GM12878 (cell line): ENCODE data around the gene TSEN34. TPM values are rescaled to one million over a fixed set of nuclear protein-coding genes. Genes with fewer than 3 reads are reported as not detected.

Experiments used
- CBFB ChIP-seq: IDR thresholded peaks from 2 replicates; pipeline ENCODE4 v1.6.1; 2016; ENCODE audit warnings: antibody characterized with exemption, low read depth
- ETV6 ChIP-seq, 2 experiments: fragments of 450-650 bp in 1 of 2; IDR thresholded peaks in 1 of 2; conservative IDR thresholded peaks in 1 of 2; 2 replicates each; pipeline ENCODE4 v1.6.1; 2014; ENCODE audit warnings: antibody characterized with exemption in 1 of 2, borderline replicate concordance in 1 of 2, low read depth in 1 of 2, mild to moderate bottlenecking in 1 of 2, moderate library complexity in 1 of 2
- IRF3 ChIP-seq: fragments of 450-650 bp; IDR thresholded peaks from 2 replicates; pipeline ENCODE4 v1.6.1; 2014; ENCODE audit warnings: mild to moderate bottlenecking
- IRF4 ChIP-seq: IDR thresholded peaks from 2 replicates; pipeline ENCODE4 v1.6.1; 2011; ENCODE audit warnings: low read depth, low read length
- KLF5 ChIP-seq: fragments of 450-650 bp; IDR thresholded peaks from 2 replicates; pipeline ENCODE4 v1.6.1; 2014; ENCODE audit warnings: mild to moderate bottlenecking; ENCODE audit not compliant: partially characterized antibody
- NKRF ChIP-seq: fragments of 450-650 bp; conservative IDR thresholded peaks from 2 replicates; pipeline ENCODE4 v1.6.1; 2017; ENCODE audit warnings: mild to moderate bottlenecking, moderate library complexity
- RCOR1 ChIP-seq: conservative IDR thresholded peaks from 2 replicates; pipeline ENCODE4 v1.6.1; 2012; ENCODE audit warnings: low read depth, low read length, improper control_type of control experiment
- SIN3A ChIP-seq: IDR thresholded peaks from 2 replicates; pipeline ENCODE4 v1.6.1; 2012; ENCODE audit warnings: low read depth, low read length, improper control_type of control experiment
- TAF1 ChIP-seq: IDR thresholded peaks from 2 replicates; pipeline ENCODE4 v1.6.1; 2011; ENCODE audit warnings: mild to moderate bottlenecking, low read depth, low read length, borderline replicate concordance
- WRNIP1 ChIP-seq: IDR thresholded peaks from 2 replicates; pipeline ENCODE4 v1.6.1; 2011; ENCODE audit warnings: low read depth, low read length, improper control_type of control experiment, borderline replicate concordance
- YY1 ChIP-seq: IDR thresholded peaks from 2 replicates; pipeline ENCODE4 v1.6.1; 2011; ENCODE audit warnings: low read depth, mild to moderate bottlenecking, low read length
- ZSCAN29 ChIP-seq: fragments of 450-650 bp; IDR thresholded peaks from 2 replicates; pipeline ENCODE4 v1.6.1; 2017; ENCODE audit warnings: mild to moderate bottlenecking, moderate library complexity
- polyA plus RNA-seq, 11 experiments: library from polyadenylated mRNA; depleted of rRNA in 4 of 11; unstranded in 6 of 11; stranded (reverse) in 5 of 11; fragments of >200 nt; fragmentation: Nextera tagmentation in 4 of 11; fragmentation: Illumina TruSeq in 1 of 11; extraction: Ambion mirVana in 4 of 11; extraction: Trizol in 1 of 11; gene quantifications; 1 replicate in 1 of 11; 2 replicates in 10 of 11; pipeline versions ENCODE4 v1.2.1 to v1.2.3, GENCODE V29; 2011 to 2016; ENCODE audit warnings: inconsistent platforms in 2 of 11, missing spikeins in 2 of 11, low read depth in 1 of 11
- total RNA-seq, 4 experiments: library from RNA; depleted of rRNA in 3 of 4; stranded (reverse); fragments of >200 nt in 3 of 4; fragmentation: Illumina TruSeq in 1 of 4; extraction: Trizol in 1 of 4; gene quantifications; 2 replicates each; pipeline versions ENCODE4 v1.2.1 to v1.2.3, GENCODE V29; 2013 to 2021
- TF ChIP-seq, protein P1 (sequence below): IDR thresholded peaks from 2 replicates; pipeline ENCODE4 v1.6.1; 2012; ENCODE audit warnings: mild to moderate bottlenecking, low read depth, low read length
- TF ChIP-seq, protein P2 (sequence below): fragments of 450-650 bp; formaldehyde crosslinking; IDR thresholded peaks from 2 replicates; pipeline ENCODE4 v1.5.0; 2022; ENCODE audit warnings: mild to moderate bottlenecking, missing genetic modification characterization

TSEN34 gene
- total and polyA plus RNA-seq, 10 of the 15 experiments (the other 5 are each of a cell fraction or from before 2014, with no cell fraction given) = 1.0 to 35.9 (median 16.8) TPM

GRCh38 chr19:54233941-54234340, 42.8 kb downstream of the TSEN34 start (continued):
- TF ChIP-seq, protein P1, sequence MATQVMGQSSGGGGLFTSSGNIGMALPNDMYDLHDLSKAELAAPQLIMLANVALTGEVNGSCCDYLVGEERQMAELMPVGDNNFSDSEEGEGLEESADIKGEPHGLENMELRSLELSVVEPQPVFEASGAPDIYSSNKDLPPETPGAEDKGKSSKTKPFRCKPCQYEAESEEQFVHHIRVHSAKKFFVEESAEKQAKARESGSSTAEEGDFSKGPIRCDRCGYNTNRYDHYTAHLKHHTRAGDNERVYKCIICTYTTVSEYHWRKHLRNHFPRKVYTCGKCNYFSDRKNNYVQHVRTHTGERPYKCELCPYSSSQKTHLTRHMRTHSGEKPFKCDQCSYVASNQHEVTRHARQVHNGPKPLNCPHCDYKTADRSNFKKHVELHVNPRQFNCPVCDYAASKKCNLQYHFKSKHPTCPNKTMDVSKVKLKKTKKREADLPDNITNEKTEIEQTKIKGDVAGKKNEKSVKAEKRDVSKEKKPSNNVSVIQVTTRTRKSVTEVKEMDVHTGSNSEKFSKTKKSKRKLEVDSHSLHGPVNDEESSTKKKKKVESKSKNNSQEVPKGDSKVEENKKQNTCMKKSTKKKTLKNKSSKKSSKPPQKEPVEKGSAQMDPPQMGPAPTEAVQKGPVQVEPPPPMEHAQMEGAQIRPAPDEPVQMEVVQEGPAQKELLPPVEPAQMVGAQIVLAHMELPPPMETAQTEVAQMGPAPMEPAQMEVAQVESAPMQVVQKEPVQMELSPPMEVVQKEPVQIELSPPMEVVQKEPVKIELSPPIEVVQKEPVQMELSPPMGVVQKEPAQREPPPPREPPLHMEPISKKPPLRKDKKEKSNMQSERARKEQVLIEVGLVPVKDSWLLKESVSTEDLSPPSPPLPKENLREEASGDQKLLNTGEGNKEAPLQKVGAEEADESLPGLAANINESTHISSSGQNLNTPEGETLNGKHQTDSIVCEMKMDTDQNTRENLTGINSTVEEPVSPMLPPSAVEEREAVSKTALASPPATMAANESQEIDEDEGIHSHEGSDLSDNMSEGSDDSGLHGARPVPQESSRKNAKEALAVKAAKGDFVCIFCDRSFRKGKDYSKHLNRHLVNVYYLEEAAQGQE = no peak
- no peak for TF ChIP-seq WRNIP1
- no peak for TF ChIP-seq IRF3
- TF ChIP-seq ETV6 (conservative IDR thresholded peaks at IDR 0.05 in 1 of 2, IDR thresholded peaks at IDR 0.05 in 1 of 2; ENCODE audit: borderline replicate concordance in 1 of 2, low read depth in 1 of 2) = no peak
- no peak for TF ChIP-seq ZSCAN29
- TF ChIP-seq TAF1 = no peak
- no peak for TF ChIP-seq NKRF
- TF ChIP-seq YY1 = no peak
- TF ChIP-seq, protein P2, sequence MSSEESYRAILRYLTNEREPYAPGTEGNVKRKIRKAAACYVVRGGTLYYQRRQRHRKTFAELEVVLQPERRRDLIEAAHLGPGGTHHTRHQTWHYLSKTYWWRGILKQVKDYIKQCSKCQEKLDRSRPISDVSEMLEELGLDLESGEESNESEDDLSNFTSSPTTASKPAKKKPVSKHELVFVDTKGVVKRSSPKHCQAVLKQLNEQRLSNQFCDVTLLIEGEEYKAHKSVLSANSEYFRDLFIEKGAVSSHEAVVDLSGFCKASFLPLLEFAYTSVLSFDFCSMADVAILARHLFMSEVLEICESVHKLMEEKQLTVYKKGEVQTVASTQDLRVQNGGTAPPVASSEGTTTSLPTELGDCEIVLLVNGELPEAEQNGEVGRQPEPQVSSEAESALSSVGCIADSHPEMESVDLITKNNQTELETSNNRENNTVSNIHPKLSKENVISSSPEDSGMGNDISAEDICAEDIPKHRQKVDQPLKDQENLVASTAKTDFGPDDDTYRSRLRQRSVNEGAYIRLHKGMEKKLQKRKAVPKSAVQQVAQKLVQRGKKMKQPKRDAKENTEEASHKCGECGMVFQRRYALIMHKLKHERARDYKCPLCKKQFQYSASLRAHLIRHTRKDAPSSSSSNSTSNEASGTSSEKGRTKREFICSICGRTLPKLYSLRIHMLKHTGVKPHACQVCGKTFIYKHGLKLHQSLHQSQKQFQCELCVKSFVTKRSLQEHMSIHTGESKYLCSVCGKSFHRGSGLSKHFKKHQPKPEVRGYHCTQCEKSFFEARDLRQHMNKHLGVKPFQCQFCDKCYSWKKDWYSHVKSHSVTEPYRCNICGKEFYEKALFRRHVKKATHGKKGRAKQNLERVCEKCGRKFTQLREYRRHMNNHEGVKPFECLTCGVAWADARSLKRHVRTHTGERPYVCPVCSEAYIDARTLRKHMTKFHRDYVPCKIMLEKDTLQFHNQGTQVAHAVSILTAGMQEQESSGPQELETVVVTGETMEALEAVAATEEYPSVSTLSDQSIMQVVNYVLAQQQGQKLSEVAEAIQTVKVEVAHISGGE (CRISPR knock-in tag) = no peak
- TF ChIP-seq RCOR1 = no peak
- TF ChIP-seq CBFB = no peak
- TF ChIP-seq IRF4 = no peak
- no peak for TF ChIP-seq KLF5
- TF ChIP-seq SIN3A = no peak
